HG03064 (cell line): ENCODE data around the gene TDP1.
"Not testable (repeated sequence)": the region's sequence is repeated elsewhere in the genome, so short reads cannot be mapped to it uniquely, and the experiment has no call there.

Experiments used
- ATAC-seq: cut with Tn5 transposase; IDR thresholded peaks from one replicate; pipeline ENCODE4 v1.9.1; 2021; ENCODE audit warnings: low read depth; ENCODE audit not compliant: unreplicated experiment

Gene TDP1

GRCh38 chr14:90089486-90089885, 133.8 kb downstream of the TDP1 start:
- ATAC-seq, result not testable (repeated sequence)

GRCh38 chr14:90091393-90091792, 135.7 kb downstream of the TDP1 start:
- ATAC-seq, result no peak

GRCh38 chr14:90093942-90094595, 138.3 kb downstream of the TDP1 start:
- ATAC-seq, result no peak
